SKM-1 (cell line): ENCODE data around the gene FAM110A.
"Not testable (repeated sequence)": the region's sequence is repeated elsewhere in the genome, so short reads cannot be mapped to it uniquely, and the experiment has no call there.

Source experiments
- DNase-seq: peaks from one replicate; lab custom pipeline; 2025; ENCODE audit not compliant: unreplicated experiment; lab: John Stamatoyannopoulos, UW

The FAM110A gene

DNA sequence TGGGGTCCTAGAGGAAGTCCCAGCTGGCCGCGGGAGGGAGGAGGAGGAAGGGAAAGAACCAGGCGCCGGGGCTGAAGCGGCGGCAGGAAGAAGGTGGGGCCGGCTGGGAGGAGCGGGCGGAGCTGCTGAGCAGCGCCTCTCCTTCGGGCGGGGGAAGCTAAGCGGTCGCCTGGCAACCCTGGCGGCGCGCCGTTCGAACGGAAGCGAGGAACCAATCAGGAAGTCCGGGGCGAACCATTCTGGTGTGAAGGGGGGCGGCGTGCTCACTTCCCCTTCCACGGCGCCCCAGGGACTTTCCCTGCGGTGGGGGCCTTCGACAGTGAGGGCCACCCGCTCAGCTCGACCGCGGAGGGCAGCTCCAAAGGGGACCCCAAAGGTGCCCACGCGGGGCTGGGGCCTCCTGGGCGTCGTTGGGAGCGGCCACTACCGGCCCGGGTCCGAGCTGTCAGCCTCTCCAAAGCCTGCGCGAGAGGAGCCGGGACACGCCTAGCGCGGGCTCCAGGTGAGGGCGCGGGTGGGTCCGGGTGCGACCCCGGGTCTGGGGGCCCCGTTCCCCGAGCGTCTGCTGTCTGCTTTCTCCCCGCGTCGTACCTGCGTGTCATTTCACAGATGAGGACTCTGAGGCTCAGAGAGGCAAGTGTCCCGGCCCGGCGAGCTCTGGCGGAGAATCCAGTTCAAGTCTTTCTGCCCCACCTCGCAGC lies at the start of gene FAM110A:
Gene FAM110A, plus strand, starts transcription at position 266 of the 701 bp plus-strand sequence. CDS start 11,090 bp downstream, outside the sequence.
- DNase-seq, result peak; percentile 62

DNA sequence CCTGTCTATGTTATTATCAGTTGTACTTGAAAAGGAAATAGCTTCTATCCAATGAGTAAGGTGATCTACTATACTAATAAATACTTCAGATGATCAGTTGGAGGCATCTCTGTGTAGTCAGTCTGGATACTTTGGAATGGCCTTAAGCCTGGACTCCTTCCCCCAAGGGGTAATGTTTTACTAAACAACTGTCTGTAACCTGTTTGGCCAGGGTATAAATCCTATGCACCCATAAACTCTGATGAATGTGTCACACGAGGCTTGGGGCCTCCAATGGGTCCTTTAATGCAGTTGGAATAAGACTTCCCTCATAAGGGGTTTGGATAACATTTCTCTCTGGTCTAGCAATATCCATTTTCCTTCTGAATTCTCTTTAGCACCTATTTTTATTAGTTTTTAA lies 45.7 kb upstream of the FAM110A start:
- no peak for DNase-seq

DNA sequence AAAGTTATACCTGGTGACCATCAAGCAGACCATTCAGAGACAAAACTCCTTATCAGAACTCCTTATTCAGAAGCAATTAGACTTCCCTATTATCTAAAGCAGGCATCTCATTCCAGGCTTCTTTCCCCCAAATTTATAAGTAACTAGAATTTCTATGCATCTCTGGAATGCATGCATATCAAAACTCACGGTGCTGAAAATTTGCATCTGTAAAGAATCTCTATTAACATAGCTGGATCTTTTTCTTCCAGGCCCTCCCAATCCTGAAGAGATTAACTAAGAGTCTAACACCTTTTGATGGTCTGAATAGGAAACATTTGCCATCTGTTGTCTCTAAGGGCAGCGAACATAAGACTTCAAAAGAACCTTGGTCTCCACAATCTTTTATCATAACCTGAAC lies 42.5 kb upstream of the FAM110A start:
- no peak for DNase-seq

DNA sequence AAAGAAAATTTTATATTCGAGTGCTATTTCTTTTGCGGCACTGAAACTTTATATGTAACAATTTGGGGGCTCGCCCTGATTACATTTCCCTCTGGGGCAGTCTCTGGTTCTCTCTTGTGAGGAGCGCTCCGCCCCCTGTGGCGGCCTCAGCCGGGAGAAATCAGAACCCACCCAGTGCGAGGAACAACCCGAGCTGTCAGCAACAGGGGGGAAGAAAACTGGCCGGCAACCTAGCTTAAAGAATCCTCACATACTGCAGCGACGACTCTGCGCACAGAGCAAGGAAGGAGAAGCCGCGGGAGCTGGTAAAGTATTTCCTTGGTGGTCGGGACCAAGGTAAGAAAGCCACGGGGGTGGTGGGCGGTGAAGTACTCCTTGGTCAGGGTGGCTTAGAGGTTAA lies 41.3 kb upstream of the FAM110A start:
- no peak for DNase-seq

DNA sequence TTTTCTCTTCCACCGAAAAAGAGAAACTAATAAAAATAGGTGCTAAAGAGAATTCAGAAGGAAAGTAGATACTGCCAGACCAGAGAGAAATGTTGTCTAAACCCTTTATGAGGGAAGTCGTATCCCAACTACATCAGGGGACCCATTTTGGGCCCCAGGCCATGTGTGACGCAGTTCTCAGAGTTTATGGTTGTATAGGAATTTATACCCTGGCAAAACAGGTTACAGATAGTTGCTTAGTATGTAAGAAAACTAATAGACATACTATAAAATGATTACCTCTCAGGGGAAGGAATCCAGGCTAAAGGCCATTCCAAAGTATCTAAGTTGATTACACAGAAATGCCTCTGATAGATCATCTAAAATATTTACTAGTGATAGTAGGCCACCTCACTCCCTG lies 36.6 kb upstream of the FAM110A start:
- DNase-seq, result no peak

DNA sequence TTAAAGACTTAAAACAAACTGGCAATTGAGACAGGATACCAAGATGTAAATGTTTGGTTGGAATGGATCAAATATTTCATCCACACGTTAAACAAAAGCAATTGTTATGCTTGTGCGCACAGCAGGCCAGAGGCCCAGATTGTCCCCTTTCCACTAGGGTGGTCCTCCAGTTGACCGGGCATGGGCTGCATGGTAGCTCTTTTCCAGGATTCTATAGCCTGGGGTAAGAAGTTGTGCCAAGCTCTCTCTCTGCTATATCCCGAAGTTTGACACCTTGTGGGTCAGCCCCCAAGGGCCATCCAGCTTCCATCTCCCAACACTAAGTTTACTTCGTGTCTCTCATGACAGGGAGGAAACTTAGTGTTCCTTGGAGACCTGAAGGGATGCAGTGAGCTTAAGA lies 34.8 kb upstream of the FAM110A start:
- not testable (repeated sequence) for DNase-seq

DNA sequence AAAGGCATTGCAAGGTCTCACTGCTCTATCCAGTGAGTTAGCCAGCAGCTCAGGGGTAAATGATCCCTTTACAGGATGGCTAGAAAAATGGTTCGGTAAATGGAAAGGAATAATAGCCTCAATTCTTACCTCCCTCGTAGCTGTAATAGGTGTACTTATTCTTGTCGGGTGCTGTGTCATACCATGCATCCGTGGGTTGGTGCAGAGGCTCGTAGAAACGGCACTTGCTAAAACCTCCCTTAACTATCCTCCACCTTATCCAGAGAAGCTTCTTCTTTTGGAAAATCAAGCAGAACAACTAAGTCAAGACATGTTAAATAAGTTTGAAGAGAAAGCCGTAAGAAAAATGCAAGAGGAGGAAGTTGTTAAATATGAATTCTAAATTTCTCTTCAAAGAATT lies 33.5 kb upstream of the FAM110A start:
- DNase-seq, result not testable (repeated sequence)

DNA sequence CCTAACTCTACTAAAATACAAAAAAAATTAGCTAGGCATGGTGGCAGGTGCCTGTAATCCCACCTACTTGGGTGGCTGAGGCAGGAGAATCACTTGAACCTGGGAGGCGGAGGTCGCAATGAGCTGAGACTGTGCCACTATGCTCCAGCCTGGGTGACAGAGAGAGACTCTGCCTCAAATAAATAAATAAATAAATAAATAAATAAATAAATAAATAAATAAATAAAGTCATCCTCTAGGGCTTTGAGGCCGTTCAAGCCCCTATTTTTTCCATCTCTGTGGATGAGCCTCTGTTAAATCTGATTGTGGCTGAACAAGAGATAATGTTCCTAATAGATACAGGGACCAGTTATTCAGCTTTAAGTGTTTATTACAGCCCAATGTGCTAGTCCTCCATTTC lies 31.8 kb upstream of the FAM110A start:
- no peak for DNase-seq

DNA sequence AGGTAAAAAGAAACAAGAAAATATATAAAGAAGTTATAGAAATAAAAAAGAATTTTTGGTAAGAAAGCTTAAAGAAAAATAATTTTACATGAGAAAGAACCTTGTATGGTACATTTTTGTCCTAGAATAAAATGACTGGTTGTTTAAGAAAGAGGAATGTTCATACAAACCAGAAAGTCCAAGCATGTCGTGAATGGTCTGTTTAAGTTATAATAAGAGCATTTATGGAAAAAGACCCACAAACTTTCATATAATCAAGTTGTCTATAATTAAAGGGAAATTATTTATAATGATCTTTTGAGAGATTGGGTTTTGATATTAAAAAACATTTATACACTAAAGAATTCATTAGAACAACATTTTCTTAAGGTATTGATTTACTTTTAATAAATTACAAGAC lies 27.8 kb upstream of the FAM110A start:
- DNase-seq, result no peak

DNA sequence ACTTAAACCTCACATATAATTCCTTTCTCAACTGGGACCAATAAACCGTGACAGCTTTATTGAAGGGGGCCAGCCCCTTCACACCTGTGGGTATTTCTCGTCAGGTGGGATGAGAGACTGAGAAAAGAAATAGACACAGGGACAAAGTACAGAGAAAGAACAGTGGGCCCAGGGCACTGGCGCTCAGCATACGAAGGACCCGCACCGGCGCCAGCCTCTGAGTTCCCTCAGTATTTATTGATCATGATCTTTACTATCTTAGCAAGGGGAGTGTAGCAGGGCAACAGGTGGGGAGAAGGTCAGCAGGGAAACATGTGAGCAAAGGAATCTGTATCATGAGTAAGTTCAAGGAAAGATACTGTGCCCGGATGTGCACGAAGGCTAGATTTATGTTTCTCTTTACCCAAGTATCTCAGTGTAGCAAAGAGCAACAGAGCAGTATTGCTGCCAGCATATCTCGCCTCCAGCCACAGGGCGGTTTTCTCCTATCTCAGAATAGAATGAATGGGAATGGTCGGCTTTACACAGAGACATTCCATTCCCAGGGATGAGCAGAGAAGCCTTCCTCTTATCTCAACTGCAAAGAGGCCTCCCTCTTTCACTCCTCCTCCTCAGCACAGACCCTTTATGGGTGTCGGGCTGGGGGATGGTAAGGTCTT lies 21.6 kb upstream of the FAM110A start:
- not testable (repeated sequence) for DNase-seq

DNA sequence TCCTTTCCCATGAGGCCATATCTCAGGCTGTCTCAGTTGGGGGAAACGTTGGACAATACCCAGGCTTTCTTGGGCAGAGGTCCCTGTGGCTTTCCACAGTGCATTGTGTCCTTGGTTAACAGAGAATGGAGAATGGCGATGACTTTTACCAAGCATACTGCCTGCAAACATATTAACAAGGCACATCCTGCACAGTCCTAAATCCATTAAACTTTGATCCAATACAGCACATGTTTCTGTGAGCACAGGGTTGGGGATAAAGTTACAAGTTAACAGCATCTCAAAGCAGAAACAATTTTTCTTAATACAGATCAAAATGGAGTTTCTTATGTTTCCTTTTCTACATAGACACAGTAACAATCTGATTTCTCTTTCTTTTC lies 21.1 kb upstream of the FAM110A start:
- DNase-seq, result not testable (repeated sequence)

DNA sequence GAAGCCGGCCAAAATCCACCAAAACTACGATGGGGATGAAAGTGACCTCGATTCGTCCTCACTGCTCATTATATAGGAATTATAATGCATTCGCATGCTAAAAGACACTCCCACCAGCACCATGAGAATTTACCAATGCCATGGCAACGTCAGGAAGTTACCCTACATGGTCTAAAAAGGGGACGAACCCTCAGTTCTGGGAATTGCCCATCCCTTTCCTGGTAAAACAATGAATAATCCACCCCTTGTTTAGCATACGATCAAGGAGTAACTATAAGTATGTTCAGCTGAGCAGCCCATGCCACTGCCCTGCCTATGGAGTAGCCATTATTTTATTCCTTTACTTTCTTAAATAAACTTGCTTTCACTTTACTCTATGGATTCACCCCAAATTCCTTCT lies 20.1 kb upstream of the FAM110A start:
- DNase-seq, result no peak

DNA sequence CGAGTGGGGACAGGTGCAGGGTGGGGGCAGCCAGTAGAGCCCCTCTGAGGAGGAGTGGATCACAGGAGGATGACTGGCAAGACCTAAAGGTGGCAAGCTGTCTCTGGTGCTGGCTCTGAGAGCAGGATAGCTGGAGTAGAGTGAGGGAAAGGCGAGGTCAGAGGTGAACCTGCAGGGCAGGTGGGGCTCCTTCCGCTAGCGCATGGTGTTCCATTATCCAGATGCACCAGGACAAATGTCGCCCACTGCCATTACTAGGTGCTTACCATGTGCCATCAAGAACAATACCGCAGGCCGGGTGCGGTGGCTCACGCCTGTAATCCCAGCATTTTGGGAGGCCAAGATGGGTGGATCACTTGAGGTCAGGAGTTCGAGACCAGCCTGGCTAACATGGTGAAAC lies 18.3 kb upstream of the FAM110A start:
- no peak for DNase-seq

DNA sequence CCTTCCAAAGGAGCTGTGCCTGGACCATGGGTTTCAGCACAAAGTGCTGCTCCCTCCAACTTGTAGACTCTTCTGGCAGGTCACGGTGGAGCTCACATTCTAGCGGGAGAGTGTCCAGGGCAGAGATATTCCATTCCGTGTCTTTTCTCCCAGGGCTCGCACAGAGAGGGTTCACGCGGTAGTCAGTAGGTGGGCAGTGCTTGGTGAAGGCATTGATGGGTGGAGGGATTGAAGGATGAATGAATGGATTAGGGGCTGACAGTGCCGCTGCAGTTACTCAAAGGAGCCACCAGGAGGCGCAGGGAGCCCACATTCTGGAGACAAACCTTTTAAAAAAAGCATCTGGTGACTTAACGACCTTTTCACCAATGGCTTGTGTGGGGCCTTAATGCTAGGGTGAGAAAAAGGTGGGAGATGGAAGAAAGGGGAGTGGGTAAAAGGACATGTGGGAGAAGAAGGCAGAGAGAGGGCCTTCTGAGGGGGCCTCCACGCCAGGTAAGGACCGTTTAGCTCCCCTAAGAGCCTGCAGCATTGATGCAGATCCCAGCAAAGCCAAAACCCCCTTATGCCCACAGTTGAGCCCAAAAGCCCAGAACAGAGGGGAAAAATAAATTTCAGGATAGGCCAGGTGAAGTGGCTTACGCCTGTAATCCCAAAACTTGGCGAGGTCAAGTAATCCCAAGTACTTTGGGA lies 17.5 kb upstream of the FAM110A start:
- DNase-seq, result peak; percentile 5

DNA sequence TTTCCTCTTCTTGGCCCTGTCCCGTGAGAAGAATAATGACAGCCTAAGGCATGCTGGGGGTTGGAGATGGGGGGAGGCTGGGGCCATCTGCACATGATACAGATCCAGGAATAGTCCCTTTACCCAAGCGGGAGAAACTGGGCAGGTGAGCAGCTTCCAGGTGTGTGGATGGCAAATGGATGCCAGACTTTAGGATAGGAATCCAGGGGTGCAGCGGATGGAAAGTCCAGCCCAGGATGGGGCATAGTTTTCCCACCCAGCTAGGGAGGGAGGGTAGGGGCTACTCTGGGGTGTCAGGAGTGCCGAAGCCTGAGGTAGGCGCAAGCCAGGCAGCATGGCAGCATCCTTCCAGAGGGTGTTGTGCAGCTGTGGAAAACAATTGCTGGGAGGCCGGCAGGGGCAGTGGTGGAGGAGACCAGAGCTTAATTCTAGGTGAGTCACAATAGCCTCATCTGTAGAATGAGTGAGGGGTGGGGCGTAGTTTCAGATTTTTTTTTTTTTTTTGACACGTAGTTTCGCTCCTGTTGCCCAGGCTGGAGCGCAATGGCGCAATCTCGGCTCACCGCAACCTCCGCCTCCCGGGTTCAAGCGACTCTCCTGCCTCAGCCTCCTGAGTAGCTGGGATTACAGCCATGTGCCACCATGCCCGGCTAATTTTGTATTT lies 15.4 kb upstream of the FAM110A start:
- no peak for DNase-seq

DNA sequence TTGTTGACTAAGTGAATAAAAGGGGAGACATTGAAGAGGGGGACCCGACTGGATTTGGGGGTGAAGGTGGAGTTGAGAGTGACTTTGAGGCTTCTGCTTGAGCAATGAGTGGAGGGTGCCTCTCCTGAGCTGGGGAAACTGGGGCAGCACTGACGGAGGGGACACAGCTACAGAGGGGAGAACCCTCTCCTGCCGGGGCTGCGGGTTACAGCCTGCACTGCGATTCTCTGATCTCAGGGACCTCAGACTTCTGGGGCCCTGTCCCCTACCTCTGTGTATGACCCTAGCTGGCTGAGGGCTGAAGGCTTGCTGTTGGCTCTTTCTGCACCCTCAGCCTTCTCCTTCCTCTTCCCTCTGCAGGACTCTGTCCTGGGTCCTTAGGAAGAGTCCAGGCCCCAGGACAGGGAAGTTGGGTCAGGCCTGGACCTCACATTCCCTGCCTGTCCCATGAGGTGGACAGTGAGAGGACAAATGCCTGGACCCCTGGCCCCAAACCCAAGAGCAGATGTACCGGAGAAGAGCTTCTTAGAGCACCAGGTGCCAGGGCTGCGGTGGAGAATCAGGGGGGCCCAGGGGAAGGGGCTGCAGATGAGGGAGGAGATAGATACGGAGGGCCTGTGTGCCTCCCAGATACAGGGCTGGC lies 13.7 kb upstream of the FAM110A start:
- DNase-seq, result no peak

DNA sequence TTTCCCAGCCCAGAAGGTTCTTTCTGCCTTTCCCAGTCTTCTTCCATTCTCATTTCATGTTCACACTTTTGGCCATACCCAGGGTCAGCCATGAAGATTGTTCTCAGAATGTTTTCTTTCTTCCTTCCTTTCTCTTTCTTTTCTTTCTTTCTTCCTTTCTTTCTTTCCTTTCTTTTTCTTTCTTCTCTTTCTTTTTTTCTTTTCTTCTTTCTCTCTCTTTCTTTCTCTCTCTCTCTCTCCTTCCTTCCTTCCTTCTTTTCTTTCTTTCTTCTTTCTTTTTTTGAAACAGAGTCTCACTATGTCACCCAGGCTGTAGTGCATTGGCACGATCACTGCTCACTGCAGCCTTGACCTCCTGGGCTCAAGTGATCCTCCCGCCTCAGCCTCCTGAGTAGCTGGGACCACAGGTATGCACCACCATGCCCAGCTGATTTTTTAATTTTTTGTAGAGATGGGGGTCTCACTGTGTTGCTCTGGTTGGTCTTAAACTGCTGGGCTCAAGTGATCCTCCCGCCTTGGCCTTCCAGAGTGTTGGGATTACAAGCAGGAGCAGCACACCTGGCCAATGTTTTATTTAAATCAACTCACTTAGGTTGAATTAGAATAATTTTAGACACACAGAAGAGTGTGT lies 13.1 kb upstream of the FAM110A start:
- no peak for DNase-seq

DNA sequence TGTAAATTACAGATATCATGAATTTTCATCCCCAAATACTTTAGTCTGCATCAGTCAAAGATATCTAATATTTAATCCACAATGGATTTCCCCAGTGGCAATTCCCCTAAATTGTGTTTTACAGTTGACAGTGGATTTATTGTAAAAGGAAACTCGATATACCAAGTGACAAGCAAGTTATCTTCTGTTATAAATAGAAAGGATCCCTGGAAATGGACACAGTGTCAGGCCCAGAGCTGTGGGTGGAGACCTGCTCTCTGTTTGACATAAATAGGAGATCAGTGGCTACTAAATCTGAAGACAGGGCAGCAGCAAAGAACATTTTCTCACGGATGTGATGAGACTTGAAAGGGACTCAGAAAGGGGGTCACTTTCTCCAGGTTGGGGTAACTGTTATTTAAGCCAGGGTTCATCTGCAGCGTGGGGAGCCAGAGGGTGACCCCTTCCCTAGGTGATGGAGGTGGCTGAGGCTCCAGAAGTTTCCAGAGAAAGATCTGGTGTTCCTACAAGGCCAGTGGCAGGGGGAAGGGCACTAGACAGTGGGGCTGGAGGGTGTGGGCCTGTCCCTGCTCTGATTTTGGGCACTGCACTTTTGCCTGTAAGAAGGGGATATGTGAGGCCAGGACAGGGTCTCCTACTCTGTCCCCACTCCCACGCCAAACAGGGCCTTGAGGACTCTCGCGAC lies 12.3 kb upstream of the FAM110A start:
- no peak for DNase-seq

DNA sequence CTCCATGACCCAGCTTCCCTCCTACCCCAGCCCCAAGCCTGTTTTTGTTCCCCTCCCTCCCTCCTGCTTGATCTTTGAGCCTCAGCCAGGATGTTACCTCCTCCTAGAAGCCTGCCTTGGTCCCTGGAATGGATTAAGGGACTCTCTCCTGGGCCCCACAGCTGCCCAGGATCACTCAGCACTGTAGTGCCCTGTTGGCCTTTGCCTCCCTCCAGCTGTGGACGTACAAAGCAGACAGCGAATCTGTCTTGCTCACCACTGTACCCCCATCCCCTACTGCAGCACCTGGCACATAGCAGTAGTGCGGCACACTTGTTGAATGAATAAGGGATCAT lies 11.8 kb upstream of the FAM110A start:
- DNase-seq, result no peak
